ENCODE data around the gene LIFR. TPM values are rescaled to one million over a fixed set of nuclear protein-coding genes. Genes with fewer than 3 reads are reported as not detected.

LIFR gene
- total RNA-seq, 1 donor from 2014 or later: 56.1 TPM

GRCh38 chr5:38478878-38479277 lies 77.6 kb downstream of the LIFR start:
- intact Hi-C loops (cut with DNase I): no loop called here
- ATAC-seq: no peak

GRCh38 chr5:38478166-38478565 lies 78.3 kb downstream of the LIFR start:
- intact Hi-C loops (cut with DNase I): no loop called here
- no peak for DNase-seq (ENCODE audit: missing footprints)
- no peak for ATAC-seq

More at GRCh38 chr5:38478878-38479277, 77.6 kb downstream of the LIFR start:
- DNase-seq (ENCODE audit: missing footprints): no peak

- no peak for DNase-seq (ENCODE audit: missing footprints)
- ATAC-seq: no peak
- intact Hi-C loops (cut with DNase I): no loop called here
Observed at GRCh38 chr5:38473008-38473407, 83.4 kb downstream of the LIFR start.

- no peak for DNase-seq (ENCODE audit: missing footprints)
- ATAC-seq: no peak
- intact Hi-C loops (cut with DNase I): no loop called here
Observed at GRCh38 chr5:38472541-38472940, 83.9 kb downstream of the LIFR start.

GRCh38 chr5:38471709-38472108 lies 84.7 kb downstream of the LIFR start:
- DNase-seq (ENCODE audit: missing footprints): no peak
- ATAC-seq: no peak
- intact Hi-C loops (cut with DNase I): no loop called here

- DNase-seq (ENCODE audit: missing footprints): no peak
- intact Hi-C loops (cut with DNase I): no loop called here
- no peak for ATAC-seq
Observed at GRCh38 chr5:38469707-38470267, 86.7 kb downstream of the LIFR start.

GRCh38 chr5:38468978-38469706 lies 87.3 kb downstream of the LIFR start:
- DNase-seq (ENCODE audit: missing footprints) (peak; percentile 88), ATAC-seq (peak; percentile 71)
- intact Hi-C loops (cut with DNase I): no loop called here

GRCh38 chr5:38468202-38468673 lies 88.2 kb downstream of the LIFR start:
- DNase-seq (ENCODE audit: missing footprints) (no peak), ATAC-seq (no peak)
- intact Hi-C loops (cut with DNase I): no loop called here

- ATAC-seq: peak; percentile 35
- DNase-seq (ENCODE audit: missing footprints): no peak
- intact Hi-C loops (cut with DNase I): no loop called here
Observed at GRCh38 chr5:38467353-38468040, 88.9 kb downstream of the LIFR start.

- peak; percentile 91 for DNase-seq (ENCODE audit: missing footprints)
- ATAC-seq: peak; percentile 67
- intact Hi-C loops (cut with DNase I): no loop called here
Observed at GRCh38 chr5:38466424-38467189, 89.8 kb downstream of the LIFR start.

- DNase-seq (ENCODE audit: missing footprints): no peak
- intact Hi-C loops (cut with DNase I): no loop called here
- ATAC-seq: no peak
Observed at GRCh38 chr5:38465702-38466423, 90.6 kb downstream of the LIFR start.

GRCh38 chr5:38465061-38465460 lies 91.4 kb downstream of the LIFR start:
- DNase-seq (ENCODE audit: missing footprints) (no peak), ATAC-seq (no peak)
- intact Hi-C loops (cut with DNase I): no loop called here

GRCh38 chr5:38463634-38464521 lies 92.6 kb downstream of the LIFR start:
- no peak for ATAC-seq
- no peak for DNase-seq (ENCODE audit: missing footprints)
- intact Hi-C loops (cut with DNase I): no loop called here

- intact Hi-C loops (cut with DNase I): no loop called here
- DNase-seq (ENCODE audit: missing footprints) (no peak), ATAC-seq (no peak)
Observed at GRCh38 chr5:38462976-38463633, 93.3 kb downstream of the LIFR start.

GRCh38 chr5:38458174-38458573 lies 98.3 kb downstream of the LIFR start:
- no peak for ATAC-seq
- no peak for DNase-seq (ENCODE audit: missing footprints)
- intact Hi-C loops (cut with DNase I): no loop called here

- ATAC-seq: no peak
- DNase-seq (ENCODE audit: missing footprints): no peak
- intact Hi-C loops (cut with DNase I): no loop called here
Observed at GRCh38 chr5:38456657-38457399, 99.6 kb downstream of the LIFR start.
